MCF 10A (cell line): Measurements from ENCODE around the gene HCN4. TPM values are rescaled to one million over a fixed set of nuclear protein-coding genes. Genes with fewer than 3 reads are reported as not detected.

Experiments
- BruUV-seq: library from RNA; stranded (reverse); fragments of 400-500 nt; replicated peaks from 2 replicates; lab custom pipeline; 2021; lab: Mats Ljungman, UMichigan
- CTCF ChIA-PET: fragments of 300-600 bp; sonication (Branson Sonifier 250); formaldehyde crosslinking; extraction: SDS; loops from one replicate; lab custom pipeline; 2021; ENCODE audit warnings: antibody characterized with exemption, inconsistent platforms; lab: Yijun Ruan, JAX
- POLR2A ChIA-PET: fragments of 300-600, 350-650 bp; sonication (Branson Sonifier 250); formaldehyde crosslinking; extraction: SDS; loops from one replicate; lab custom pipeline; 2020; ENCODE audit warnings: antibody characterized with exemption, inconsistent platforms; lab: Yijun Ruan, JAX
- DNase-seq: peaks from one replicate; pipeline ENCODE4 v3.0.0-alpha.2; 2018; ENCODE audit not compliant: unreplicated experiment
- H3K27ac Mint-ChIP-seq: one replicate; pipeline ENCODE4 v1.8.0; 2022; ENCODE audit warnings: mild to moderate bottlenecking, low read depth, mixed read lengths; ENCODE audit not compliant: unreplicated experiment
- H3K27me3 Mint-ChIP-seq: one replicate; pipeline ENCODE4 v1.8.0; 2022; ENCODE audit warnings: mixed read lengths; ENCODE audit not compliant: insufficient read depth, unreplicated experiment
- H3K36me3 Mint-ChIP-seq: one replicate; pipeline ENCODE4 v1.8.0; 2022; ENCODE audit warnings: mild to moderate bottlenecking, moderate library complexity, mixed read lengths; ENCODE audit not compliant: insufficient read depth, unreplicated experiment
- H3K4me1 Mint-ChIP-seq: one replicate; pipeline ENCODE4 v1.8.0; 2022; ENCODE audit warnings: mixed read lengths; ENCODE audit not compliant: insufficient read depth, unreplicated experiment
- H3K4me3 Mint-ChIP-seq: one replicate; pipeline ENCODE4 v1.8.0; 2022; ENCODE audit warnings: mild to moderate bottlenecking, moderate library complexity, mixed read lengths; ENCODE audit not compliant: unreplicated experiment
- H3K9me3 Mint-ChIP-seq: one replicate; pipeline ENCODE4 v1.8.0; 2022; ENCODE audit warnings: mixed read lengths; ENCODE audit not compliant: unreplicated experiment
- CTCF ChIP-seq: fragments of 200-600 bp; IDR thresholded peaks from one replicate; pipeline ENCODE4 v1.8.0; 2022; ENCODE audit warnings: antibody characterized with exemption, mild to moderate bottlenecking; ENCODE audit not compliant: unreplicated experiment
- intact Hi-C: fragments of 100-400 bp; cut with micrococcal nuclease; formaldehyde crosslinking; loops from 2 replicates; pipeline ENCODE4 v1.14.1; 2022
- total RNA-seq: library from RNA; stranded (reverse); gene quantifications from 2 replicates; pipeline ENCODE4 v1.2.3, GENCODE V29; 2022

Gene HCN4
- total RNA-seq, 1 experiment from 2014 or later, result not detected

- H3K4me1 Mint-ChIP-seq, result no peaks in the 10 kb centered on the region
- DNase-seq, result no peak
- H3K36me3 Mint-ChIP-seq, result peaks cover 23% of the 10 kb centered on the region
- no peak for TF ChIP-seq CTCF
- intact Hi-C loops, result no loop called here
- no peaks in the 10 kb centered on the region for H3K9me3 Mint-ChIP-seq
- POLR2A ChIA-PET, result no interaction called here
- BruUV-seq, result no TSS peak
- no peaks in the 10 kb centered on the region for H3K27me3 Mint-ChIP-seq
- CTCF ChIA-PET, result interaction anchor here (0.5 kb wide), 1 partner anchor 190 kb away, joined by 3 read pairs; no protein-coding TSS in a partner anchor
- no peak overlapping the region for H3K27ac Mint-ChIP-seq
- no peak overlapping the region for H3K4me3 Mint-ChIP-seq
Measured at GRCh38 chr15:73298522-73299245, 70.1 kb downstream of the HCN4 start.

GRCh38 chr15:73296609-73297353 lies 72.0 kb downstream of the HCN4 start:
- TF ChIP-seq CTCF, result no peak
- DNase-seq, result no peak
- Mint-ChIP-seq H3K4me3 (no peak overlapping the region), H3K36me3 (peaks cover 13% of the 10 kb centered on the region), H3K9me3 (no peaks in the 10 kb centered on the region), H3K4me1 (no peaks in the 10 kb centered on the region), H3K27me3 (no peaks in the 10 kb centered on the region), H3K27ac (no peak overlapping the region)
- intact Hi-C loops, result no loop called here
- no TSS peak for BruUV-seq
- POLR2A ChIA-PET, result interaction anchor here (0.6 kb wide), 1 partner anchor 339 kb away, joined by 3 read pairs; no protein-coding TSS in a partner anchor
- CTCF ChIA-PET, result interaction anchor here (0.9 to 1.3 kb wide), 2 partner anchors 9 to 56 kb away, joined by 3 read pairs; no protein-coding TSS in a partner anchor

GRCh38 chr15:73295630-73296286 lies 73.0 kb downstream of the HCN4 start:
- no TSS peak for BruUV-seq
- Mint-ChIP-seq H3K36me3 (peaks cover 13% of the 10 kb centered on the region), H3K4me1 (no peaks in the 10 kb centered on the region), H3K4me3 (no peak overlapping the region), H3K27me3 (no peaks in the 10 kb centered on the region), H3K9me3 (no peaks in the 10 kb centered on the region), H3K27ac (no peak overlapping the region)
- CTCF ChIA-PET, result interaction anchor here (0.6 kb wide), 1 partner anchor 29 kb away, joined by 3 read pairs; no protein-coding TSS in a partner anchor
- no peak for TF ChIP-seq CTCF
- POLR2A ChIA-PET, result interaction anchor here (0.6 to 1.5 kb wide), 2 partner anchors 11 to 340 kb away, joined by 3 read pairs; no protein-coding TSS in a partner anchor
- intact Hi-C loops, result no loop called here
- DNase-seq, result peak; percentile 57

GRCh38 chr15:73293773-73294172 lies 75.0 kb downstream of the HCN4 start:
- Mint-ChIP-seq H3K9me3 (no peaks in the 10 kb centered on the region), H3K4me1 (no peaks in the 10 kb centered on the region), H3K27me3 (no peaks in the 10 kb centered on the region), H3K36me3 (peaks cover 24% of the 10 kb centered on the region), H3K4me3 (no peak overlapping the region), H3K27ac (no peak overlapping the region)
- intact Hi-C loops, result no loop called here
- TF ChIP-seq CTCF, result no peak
- no peak for DNase-seq
- CTCF ChIA-PET, result no interaction called here
- no TSS peak for BruUV-seq
- POLR2A ChIA-PET, result no interaction called here
